ENCODE measurements around the gene MDK.
"Not testable (repeated sequence)": the region's sequence is repeated elsewhere in the genome, so short reads cannot be mapped to it uniquely, and the experiment has no call there.

The MDK gene

DNA sequence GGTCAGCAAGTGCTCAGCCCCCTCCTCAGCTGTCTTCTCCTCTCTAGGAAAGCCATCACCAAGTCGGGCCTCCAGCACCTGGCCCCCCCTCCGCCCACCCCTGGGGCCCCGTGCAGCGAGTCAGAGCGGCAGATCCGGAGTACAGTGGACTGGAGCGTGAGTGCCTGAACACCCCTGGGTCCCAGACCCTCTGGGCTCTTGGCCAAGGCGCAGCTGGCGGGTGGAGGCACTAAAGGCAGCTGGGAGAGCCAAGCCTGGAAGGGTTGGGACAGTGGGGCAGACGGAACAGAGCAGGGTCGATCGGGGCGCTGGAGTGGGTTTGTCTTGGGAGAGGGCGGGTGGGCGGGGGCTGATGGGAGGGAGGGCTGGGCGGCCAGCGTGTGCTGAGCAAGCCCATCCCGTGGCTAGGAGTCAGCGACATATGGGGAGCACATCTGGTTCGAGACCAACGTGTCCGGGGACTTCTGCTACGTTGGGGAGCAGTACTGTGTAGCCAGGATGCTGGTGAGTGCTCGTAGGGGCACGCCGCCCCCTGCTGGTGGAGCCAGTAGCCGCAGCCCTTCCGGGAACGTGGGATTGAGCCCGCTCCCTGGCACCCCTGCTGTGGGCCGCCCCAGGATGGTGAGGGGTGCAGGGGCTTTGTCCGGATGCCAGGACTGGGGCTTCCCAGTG, 14.1 kb upstream of the MDK start:
- DNase-seq (ENCODE audit: low read depth) = no peak
- TF ChIP-seq, protein P1, sequence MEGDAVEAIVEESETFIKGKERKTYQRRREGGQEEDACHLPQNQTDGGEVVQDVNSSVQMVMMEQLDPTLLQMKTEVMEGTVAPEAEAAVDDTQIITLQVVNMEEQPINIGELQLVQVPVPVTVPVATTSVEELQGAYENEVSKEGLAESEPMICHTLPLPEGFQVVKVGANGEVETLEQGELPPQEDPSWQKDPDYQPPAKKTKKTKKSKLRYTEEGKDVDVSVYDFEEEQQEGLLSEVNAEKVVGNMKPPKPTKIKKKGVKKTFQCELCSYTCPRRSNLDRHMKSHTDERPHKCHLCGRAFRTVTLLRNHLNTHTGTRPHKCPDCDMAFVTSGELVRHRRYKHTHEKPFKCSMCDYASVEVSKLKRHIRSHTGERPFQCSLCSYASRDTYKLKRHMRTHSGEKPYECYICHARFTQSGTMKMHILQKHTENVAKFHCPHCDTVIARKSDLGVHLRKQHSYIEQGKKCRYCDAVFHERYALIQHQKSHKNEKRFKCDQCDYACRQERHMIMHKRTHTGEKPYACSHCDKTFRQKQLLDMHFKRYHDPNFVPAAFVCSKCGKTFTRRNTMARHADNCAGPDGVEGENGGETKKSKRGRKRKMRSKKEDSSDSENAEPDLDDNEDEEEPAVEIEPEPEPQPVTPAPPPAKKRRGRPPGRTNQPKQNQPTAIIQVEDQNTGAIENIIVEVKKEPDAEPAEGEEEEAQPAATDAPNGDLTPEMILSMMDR (conservative IDR thresholded peaks at IDR 0.05; ENCODE audit: low read depth, low read length) = peak; percentile 81
- H3K4me3 ChIP-seq (ENCODE audit: low read length) = no peak overlapping the region

DNA sequence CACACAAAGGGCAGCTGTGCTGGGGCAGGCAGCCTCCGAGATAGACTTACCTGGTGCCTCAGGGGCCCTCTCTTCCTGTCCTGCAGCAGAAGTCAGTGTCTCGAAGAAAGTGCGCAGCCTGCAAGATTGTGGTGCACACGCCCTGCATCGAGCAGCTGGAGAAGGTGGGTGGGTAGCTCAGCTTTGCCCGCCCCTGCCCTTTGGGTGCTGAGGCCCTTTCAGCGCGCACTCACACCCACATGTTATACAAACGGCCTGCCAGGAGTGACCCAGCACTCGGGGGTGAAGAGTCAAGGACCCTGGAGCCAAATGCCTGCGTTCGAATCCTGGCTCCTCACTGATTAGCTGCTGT, 13.6 kb upstream of the MDK start:
- DNase-seq (ENCODE audit: low read depth) = no peak
- no peak overlapping the region for H3K4me3 ChIP-seq (ENCODE audit: low read length)
- TF ChIP-seq, protein P1 (conservative IDR thresholded peaks at IDR 0.05; ENCODE audit: low read depth, low read length) = no peak

DNA sequence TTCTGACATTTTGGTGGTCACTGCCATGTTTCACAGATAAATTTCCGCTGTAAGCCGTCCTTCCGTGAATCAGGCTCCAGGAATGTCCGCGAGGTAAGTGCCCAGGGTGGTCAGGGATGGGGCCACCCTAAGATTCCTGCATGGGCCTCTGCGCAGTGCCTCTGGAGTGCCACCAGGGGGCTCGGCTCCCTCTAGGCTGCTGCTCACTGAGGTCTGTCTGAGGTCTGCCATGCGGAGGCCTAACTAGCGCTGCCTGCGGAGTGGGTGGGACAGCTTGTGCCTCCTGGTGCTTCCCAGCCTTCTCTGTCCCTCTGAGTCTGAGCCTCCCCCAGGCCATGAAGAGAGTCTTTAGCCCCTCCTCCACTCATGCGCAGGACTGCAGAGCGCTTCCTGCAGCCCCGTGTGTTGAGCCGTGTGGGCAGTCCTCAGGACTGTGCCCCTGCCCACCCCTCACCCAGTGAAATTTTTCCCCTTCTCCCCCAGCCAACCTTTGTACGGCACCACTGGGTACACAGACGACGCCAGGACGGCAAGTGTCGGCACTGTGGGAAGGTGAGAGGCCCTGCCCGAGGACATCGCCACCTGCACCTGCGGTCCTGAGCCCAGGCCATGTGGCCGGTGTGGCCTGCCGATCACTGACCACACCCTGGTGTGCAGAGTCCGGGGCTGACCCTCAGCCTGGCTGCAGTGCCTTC, 11.9 kb upstream of the MDK start:
- DNase-seq (ENCODE audit: low read depth) = no peak
- no peak overlapping the region for H3K4me3 ChIP-seq (ENCODE audit: low read length)
- TF ChIP-seq, protein P1 (conservative IDR thresholded peaks at IDR 0.05; ENCODE audit: low read depth, low read length) = peak; percentile 97

DNA sequence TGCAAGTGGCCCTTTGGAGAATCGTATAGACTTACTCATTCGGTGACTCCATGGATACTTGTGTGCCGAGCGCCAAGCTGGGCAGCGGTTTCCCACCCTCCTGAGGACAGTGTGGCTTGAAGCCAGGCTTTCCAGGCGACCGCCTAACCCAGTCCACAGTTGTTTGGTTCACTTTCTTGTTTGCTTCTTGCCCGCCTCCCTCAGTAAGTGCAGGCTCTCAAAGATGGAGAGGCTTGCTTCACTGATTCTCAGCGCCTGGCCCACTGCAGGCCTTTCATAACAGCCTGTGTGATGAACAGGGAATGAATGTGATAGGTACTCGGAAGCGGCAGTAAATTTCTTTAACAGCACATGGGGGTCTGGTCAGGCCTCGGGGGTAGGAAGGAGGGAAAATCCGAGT, 11.2 kb upstream of the MDK start:
- DNase-seq (ENCODE audit: low read depth) = no peak
- TF ChIP-seq, protein P1 (conservative IDR thresholded peaks at IDR 0.05; ENCODE audit: low read depth, low read length) = no peak
- no peak overlapping the region for H3K4me3 ChIP-seq (ENCODE audit: low read length)

DNA sequence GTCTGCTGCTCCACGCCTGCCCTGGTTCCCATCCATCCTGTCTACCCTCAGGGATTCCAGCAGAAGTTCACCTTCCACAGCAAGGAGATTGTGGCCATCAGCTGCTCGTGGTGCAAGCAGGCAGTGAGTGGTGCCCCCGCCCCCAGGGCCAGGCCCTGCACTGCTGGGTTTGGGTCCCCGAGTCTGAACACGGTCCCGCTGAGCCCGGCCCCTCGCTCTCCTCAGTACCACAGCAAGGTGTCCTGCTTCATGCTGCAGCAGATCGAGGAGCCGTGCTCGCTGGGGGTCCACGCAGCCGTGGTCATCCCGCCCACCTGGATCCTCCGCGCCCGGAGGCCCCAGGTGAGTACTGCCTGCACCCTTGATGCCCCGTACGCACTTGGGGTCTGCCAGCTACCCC, 10.2 kb upstream of the MDK start:
- not testable (repeated sequence) for DNase-seq (ENCODE audit: low read depth); H3K4me3 ChIP-seq (ENCODE audit: low read length)

DNA sequence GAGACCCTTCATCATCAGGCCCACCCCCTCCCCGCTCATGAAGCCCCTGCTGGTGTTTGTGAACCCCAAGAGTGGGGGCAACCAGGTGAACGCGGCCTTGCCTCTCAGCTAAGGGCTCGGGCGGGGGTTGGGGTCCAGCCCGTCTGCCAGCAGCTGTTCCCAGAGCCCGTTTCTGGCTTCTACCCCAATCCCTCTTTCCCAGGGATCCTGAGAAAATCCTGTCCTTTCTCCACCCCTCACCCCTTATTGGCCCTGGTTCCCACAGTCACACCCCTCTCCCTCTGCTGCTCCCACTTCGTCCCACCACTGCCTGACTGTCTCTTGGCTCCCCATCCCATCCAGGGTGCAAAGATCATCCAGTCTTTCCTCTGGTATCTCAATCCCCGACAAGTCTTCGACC, 9.4 kb upstream of the MDK start:
- no peak overlapping the region for H3K4me3 ChIP-seq (ENCODE audit: low read length)
- no peak for DNase-seq (ENCODE audit: low read depth)
- TF ChIP-seq, protein P1 (conservative IDR thresholded peaks at IDR 0.05; ENCODE audit: low read depth, low read length) = no peak

DNA sequence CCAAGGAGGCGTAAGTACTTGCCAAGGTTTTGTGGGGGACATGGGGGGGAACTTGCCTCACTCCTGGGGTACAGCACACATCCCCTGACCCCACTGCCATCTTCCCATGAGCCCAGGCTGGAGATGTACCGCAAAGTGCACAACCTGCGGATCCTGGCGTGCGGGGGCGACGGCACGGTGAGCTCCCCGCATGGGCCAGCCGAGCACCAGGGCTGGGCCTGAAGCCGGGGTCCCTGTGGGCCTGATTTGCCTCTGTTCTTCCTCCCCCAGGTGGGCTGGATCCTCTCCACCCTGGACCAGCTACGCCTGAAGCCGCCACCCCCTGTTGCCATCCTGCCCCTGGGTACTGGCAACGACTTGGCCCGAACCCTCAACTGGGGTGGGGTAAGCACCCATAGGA, 9.0 kb upstream of the MDK start:
- H3K4me3 ChIP-seq (ENCODE audit: low read length); DNase-seq (ENCODE audit: low read depth): not testable (repeated sequence)
